HL-60 (cell line): Measurements from ENCODE around the gene GRIK1.

Experiments
- DNase-seq, 2 experiments: peaks; one replicate each; pipeline ENCODE4 v3.0.0-alpha.2; 2010 to 2020; ENCODE audit warnings: low read depth in 1 of 2, low spot score in 1 of 2
- H3K27ac ChIP-seq: fragments of 250-450 bp; sonication (Bioruptor Pico); replicated peaks from 2 replicates; pipeline ENCODE4 v1.5.1; 2020; ENCODE audit warnings: mild to moderate bottlenecking, moderate library complexity
- H3K27me3 ChIP-seq: fragments of 250-450 bp; sonication (Bioruptor Pico); 2 replicates; pipeline ENCODE4 v1.5.1; 2021; ENCODE audit warnings: mild to moderate bottlenecking, moderate library complexity; ENCODE audit not compliant: insufficient read depth, poor library complexity, severe bottlenecking
- H3K4me3 ChIP-seq: replicated peaks from 2 replicates; pipeline ENCODE4 v1.5.1; 2011; ENCODE audit warnings: mild to moderate bottlenecking, control low read depth, low read length; ENCODE audit not compliant: insufficient read depth
- GABPA ChIP-seq: IDR thresholded peaks from 2 replicates; pipeline ENCODE4 v1.6.1; 2012; ENCODE audit warnings: low read depth
- POLR2AphosphoS5 ChIP-seq: IDR thresholded peaks from 2 replicates; pipeline ENCODE4 v1.6.1; 2012; ENCODE audit warnings: low read depth
- SPI1 ChIP-seq: IDR thresholded peaks from 2 replicates; pipeline ENCODE4 v1.6.1; 2012; ENCODE audit warnings: low read depth, mild to moderate bottlenecking, borderline replicate concordance
- TF ChIP-seq, protein P1 (sequence below): IDR thresholded peaks from 2 replicates; pipeline ENCODE4 v1.6.1; 2012; ENCODE audit warnings: low read depth; ENCODE audit not compliant: insufficient replicate concordance
- TF ChIP-seq, protein P2 (sequence below): IDR thresholded peaks from one replicate; pipeline ENCODE4 v1.5.1; 2011; ENCODE audit warnings: low read length, control low read depth, inconsistent platforms; ENCODE audit not compliant: insufficient read depth

GRIK1 gene

DNA sequence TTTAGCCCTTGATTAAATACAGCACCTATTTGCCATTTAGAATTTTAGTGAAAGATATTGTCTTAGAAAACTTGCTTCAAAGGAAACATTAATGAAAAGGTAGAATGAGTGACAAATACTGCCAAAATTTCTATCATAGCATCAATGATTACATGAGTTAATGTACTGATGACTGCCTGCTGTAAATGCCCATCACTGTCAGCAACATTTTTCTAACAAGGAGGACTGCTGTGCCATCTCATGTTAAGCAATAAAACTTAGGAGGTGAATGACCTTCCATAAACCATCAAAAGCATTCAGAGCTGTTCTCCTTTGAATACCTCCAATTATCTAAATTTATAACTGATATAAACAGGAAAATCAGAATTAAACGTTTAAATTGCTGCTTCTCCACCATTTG, 54.3 kb downstream of the GRIK1 start:
- no peak for DNase-seq
- Histone ChIP-seq H3K27me3 (peaks cover 2% of the 10 kb centered on the region), H3K4me3 (no peak overlapping the region), H3K27ac (no peak overlapping the region)
- TF ChIP-seq GABPA (no peak), POLR2AphosphoS5 (no peak), SPI1 (no peak)
- TF ChIP-seq, protein P1, sequence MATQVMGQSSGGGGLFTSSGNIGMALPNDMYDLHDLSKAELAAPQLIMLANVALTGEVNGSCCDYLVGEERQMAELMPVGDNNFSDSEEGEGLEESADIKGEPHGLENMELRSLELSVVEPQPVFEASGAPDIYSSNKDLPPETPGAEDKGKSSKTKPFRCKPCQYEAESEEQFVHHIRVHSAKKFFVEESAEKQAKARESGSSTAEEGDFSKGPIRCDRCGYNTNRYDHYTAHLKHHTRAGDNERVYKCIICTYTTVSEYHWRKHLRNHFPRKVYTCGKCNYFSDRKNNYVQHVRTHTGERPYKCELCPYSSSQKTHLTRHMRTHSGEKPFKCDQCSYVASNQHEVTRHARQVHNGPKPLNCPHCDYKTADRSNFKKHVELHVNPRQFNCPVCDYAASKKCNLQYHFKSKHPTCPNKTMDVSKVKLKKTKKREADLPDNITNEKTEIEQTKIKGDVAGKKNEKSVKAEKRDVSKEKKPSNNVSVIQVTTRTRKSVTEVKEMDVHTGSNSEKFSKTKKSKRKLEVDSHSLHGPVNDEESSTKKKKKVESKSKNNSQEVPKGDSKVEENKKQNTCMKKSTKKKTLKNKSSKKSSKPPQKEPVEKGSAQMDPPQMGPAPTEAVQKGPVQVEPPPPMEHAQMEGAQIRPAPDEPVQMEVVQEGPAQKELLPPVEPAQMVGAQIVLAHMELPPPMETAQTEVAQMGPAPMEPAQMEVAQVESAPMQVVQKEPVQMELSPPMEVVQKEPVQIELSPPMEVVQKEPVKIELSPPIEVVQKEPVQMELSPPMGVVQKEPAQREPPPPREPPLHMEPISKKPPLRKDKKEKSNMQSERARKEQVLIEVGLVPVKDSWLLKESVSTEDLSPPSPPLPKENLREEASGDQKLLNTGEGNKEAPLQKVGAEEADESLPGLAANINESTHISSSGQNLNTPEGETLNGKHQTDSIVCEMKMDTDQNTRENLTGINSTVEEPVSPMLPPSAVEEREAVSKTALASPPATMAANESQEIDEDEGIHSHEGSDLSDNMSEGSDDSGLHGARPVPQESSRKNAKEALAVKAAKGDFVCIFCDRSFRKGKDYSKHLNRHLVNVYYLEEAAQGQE, result no peak
- TF ChIP-seq, protein P2, sequence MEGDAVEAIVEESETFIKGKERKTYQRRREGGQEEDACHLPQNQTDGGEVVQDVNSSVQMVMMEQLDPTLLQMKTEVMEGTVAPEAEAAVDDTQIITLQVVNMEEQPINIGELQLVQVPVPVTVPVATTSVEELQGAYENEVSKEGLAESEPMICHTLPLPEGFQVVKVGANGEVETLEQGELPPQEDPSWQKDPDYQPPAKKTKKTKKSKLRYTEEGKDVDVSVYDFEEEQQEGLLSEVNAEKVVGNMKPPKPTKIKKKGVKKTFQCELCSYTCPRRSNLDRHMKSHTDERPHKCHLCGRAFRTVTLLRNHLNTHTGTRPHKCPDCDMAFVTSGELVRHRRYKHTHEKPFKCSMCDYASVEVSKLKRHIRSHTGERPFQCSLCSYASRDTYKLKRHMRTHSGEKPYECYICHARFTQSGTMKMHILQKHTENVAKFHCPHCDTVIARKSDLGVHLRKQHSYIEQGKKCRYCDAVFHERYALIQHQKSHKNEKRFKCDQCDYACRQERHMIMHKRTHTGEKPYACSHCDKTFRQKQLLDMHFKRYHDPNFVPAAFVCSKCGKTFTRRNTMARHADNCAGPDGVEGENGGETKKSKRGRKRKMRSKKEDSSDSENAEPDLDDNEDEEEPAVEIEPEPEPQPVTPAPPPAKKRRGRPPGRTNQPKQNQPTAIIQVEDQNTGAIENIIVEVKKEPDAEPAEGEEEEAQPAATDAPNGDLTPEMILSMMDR, result no peak

DNA sequence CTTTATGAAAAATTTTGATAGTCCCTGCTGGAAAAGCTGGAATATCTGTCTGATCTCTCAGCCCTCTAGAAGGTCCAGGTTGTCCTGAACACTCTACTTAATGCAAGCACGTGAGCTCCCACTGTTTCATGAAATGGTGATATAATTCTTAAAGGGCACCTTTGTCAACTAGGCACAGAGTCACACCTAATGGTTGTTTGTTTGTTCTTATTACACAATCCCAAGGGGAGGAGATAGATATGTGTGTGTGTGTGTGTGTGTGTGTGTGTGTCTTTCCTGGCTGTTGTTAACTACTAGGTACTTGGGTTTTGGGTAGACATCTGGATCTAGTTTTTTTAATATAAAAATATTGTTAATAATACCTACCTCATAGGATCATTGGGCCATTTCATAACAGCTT, 63.9 kb downstream of the GRIK1 start:
- Histone ChIP-seq H3K4me3 (no peak overlapping the region), H3K27me3 (no peaks in the 10 kb centered on the region), H3K27ac (no peak overlapping the region)
- no peak for TF ChIP-seq SPI1
- TF ChIP-seq POLR2AphosphoS5, result no peak
- TF ChIP-seq, protein P2, result no peak
- TF ChIP-seq, protein P1, result no peak
- no peak for TF ChIP-seq GABPA
- no peak for DNase-seq

- DNase-seq, result no peak
- Histone ChIP-seq H3K27me3 (no peaks in the 10 kb centered on the region), H3K4me3 (no peak overlapping the region), H3K27ac (no peak overlapping the region)
- TF ChIP-seq POLR2AphosphoS5 (no peak), SPI1 (no peak), GABPA (no peak)
- TF ChIP-seq, protein P2, result no peak
- TF ChIP-seq, protein P1, result no peak
Observed at GRCh38 chr21:29875036-29875716, 64.6 kb downstream of the GRIK1 start.
